Sigmoid colon (tissue), 4 donors: ENCODE data around the gene TMEM145.
"Not testable (repeated sequence)": the region's sequence is repeated elsewhere in the genome, so short reads cannot be mapped to it uniquely, and the experiment has no call there.

ENCODE experiments used
- POLR2AphosphoS5 ChIP-seq, 4 donors: sonication (generic); formaldehyde crosslinking; IDR thresholded peaks; one replicate each; pipeline ENCODE4 v1.6.1; 2017; ENCODE audit warnings: antibody characterized with exemption in 4 of 4
- TF ChIP-seq, protein P1 (sequence below), 4 experiments: fragments of 450-650 bp in 3 of 4; fragments of 200-600 bp in 1 of 4; IDR thresholded peaks; one replicate each; pipeline ENCODE4 v1.5.1; 2016 to 2019; ENCODE audit warnings: antibody characterized with exemption in 4 of 4, mild to moderate bottlenecking in 3 of 4, moderate library complexity in 2 of 4

DNA sequence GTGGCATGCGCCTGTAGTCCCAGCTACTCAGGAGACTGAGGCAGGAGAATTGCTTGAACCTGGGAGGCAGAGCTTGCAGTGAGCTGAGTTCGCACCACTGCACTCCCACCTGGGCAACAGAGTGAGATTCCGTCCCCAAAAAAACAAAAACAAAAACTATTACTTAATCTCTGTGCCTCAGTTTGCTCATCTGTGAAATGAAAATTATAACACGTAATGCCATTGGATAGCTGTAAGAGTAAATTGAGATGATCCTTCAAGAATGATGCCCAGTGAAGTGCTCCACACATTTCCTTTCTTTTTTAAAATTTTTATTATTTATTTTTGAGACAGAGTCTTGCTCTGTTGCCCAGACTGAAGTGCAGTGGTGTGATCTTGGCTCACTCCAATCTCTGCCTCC lies 26.8 kb downstream of the TMEM145 start:
- TF ChIP-seq, protein P1, sequence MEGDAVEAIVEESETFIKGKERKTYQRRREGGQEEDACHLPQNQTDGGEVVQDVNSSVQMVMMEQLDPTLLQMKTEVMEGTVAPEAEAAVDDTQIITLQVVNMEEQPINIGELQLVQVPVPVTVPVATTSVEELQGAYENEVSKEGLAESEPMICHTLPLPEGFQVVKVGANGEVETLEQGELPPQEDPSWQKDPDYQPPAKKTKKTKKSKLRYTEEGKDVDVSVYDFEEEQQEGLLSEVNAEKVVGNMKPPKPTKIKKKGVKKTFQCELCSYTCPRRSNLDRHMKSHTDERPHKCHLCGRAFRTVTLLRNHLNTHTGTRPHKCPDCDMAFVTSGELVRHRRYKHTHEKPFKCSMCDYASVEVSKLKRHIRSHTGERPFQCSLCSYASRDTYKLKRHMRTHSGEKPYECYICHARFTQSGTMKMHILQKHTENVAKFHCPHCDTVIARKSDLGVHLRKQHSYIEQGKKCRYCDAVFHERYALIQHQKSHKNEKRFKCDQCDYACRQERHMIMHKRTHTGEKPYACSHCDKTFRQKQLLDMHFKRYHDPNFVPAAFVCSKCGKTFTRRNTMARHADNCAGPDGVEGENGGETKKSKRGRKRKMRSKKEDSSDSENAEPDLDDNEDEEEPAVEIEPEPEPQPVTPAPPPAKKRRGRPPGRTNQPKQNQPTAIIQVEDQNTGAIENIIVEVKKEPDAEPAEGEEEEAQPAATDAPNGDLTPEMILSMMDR (IDR thresholded peaks at IDR 0.05), result not testable (repeated sequence)
- TF ChIP-seq POLR2AphosphoS5 (IDR thresholded peaks at IDR 0.05), result not testable (repeated sequence)
